ENCODE data around the gene CELA1. TPM values are rescaled to one million over a fixed set of nuclear protein-coding genes. Genes with fewer than 3 reads are reported as not detected.
"Not testable (repeated sequence)": the region's sequence is repeated elsewhere in the genome, so short reads cannot be mapped to it uniquely, and the experiment has no call there.

Gene CELA1
- total RNA-seq, 1 donor from 2014 or later, result not detected

DNA sequence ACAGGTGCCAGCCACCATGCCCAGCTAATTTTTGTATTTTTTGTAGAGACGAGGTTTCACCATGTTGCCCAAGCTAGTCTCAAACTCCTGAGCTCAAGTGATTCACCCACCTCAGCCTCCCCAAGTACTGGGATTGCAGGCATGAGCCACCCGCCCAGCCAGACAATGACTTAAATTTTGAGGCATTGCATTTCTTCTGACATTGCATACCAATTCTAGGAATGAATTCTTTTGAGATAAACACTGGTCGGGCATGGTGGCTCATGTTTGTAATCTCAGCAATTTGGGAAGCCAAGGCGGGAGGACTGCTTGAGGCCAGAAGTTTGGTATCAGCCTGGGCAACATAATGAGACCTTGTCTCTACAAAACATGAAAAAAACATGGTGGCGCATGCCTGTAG, 2.5 kb upstream of the CELA1 start:
- no peak for DNase-seq (ENCODE audit: low read depth)

DNA sequence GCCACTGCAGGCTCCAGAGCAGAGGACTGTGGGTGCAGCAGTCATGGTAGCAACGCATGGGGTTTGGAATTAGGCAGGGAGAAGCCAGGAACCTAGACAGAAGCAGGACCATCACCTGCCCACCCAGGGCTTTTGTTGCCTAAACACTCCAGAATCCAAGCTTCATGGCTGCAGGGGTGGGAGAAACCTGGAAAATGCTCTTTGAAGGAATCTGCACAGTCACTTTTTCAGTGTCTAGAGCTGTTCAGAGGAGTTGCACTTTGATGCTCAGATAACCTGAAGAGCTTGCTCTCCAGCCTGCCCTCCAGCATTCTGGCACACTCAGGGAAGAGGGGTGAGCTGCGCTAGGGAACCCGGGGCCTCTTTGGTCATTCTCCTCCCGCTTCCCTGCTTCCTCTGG, 1.6 kb upstream of the CELA1 start:
- no peak for DNase-seq (ENCODE audit: low read depth)

DNA sequence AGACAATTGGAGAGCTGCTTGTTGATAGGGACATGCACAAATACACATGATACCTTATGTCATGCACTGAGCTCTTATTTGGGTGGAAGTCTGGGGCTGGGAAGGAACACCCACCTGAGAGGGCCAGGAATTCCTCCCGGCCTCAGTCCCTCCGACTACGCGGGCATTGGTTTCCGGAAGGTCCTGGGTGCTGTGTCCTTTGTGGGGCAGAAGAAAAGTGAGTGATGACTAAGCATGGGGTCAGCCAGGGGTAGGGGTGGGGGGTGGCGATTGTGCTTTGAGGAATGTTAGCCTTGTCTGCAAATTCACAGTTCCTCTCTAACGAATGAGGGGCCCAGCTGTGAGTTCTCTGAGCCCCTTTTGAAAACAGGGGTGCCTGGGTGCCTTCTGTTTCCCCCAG, 798 bp downstream of the CELA1 start:
- no peak for DNase-seq (ENCODE audit: low read depth)

DNA sequence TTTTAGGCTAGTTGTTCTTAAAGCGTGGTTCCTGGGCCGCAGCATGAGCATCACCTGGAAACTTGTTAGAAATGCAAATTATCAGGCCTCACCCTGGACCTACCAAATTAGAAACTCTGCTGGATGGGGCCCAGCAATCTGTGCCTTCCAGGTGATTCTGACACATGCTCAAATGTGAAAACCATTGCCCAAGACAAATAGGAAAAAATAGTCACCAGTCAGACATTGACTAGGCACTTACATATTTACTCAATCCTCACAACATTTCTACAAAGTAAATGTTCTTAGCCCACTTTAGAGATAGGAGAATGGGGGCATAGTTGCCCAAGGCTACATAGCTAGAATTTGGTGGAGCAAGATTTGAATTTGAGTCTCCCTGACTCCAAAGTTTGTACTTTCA, 3.3 kb downstream of the CELA1 start:
- no peak for DNase-seq (ENCODE audit: low read depth)

DNA sequence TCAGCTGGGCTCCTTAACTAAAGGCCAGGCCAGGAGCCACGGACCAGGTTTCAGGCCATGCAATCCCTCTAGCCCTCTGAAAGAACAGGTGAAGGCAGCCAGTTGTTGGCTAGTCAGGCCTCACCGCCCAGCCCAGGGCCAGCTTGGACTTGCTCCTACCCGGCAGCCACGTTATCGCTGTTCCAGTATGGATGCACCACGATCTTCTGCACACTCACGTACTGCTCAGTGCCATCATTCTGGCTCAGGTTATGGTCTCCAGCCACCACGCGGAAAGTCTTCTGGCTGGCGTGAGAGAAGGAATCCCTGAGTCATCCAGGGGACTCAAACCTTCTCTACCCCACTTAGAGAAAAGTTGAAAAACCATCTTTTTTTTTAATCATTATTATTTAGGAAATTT, 4.1 kb downstream of the CELA1 start:
- DNase-seq (ENCODE audit: low read depth), result no peak

DNA sequence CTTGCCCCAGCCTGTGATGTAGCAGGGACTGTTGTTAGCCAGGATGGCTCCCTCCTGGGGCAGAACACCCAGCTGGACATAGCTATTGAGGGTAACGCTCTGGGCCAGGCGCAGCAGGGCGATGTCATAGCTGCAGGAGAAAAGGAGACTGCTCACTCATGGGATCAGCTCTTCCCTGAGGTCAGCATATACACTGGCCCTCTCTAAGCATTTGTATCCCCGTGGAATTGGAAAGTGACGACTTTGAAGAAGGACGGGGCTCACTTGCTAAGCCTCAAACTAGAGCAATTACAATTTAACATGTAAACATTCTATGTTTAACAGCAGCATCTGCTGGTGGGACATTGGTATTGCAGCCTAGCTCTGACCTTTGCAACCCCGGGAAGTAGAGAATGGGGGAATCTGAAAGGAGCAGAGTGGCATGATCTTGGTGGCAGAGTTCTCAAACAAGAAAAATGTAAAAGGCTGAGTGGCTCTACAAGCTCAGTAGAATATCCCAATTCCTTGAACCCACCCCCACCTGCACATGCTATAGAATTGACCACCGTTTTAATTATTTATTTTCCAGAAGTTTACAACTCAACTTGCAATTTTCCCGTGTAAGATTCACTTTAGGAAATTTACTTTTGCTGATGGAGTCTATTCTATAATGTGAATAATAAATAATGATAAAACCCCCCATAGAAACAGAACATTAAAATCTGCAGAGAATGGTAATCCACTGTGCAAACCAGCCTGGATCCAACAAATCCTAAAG, 5.0 kb downstream of the CELA1 start:
- peak; percentile 78 for DNase-seq (ENCODE audit: low read depth)

DNA sequence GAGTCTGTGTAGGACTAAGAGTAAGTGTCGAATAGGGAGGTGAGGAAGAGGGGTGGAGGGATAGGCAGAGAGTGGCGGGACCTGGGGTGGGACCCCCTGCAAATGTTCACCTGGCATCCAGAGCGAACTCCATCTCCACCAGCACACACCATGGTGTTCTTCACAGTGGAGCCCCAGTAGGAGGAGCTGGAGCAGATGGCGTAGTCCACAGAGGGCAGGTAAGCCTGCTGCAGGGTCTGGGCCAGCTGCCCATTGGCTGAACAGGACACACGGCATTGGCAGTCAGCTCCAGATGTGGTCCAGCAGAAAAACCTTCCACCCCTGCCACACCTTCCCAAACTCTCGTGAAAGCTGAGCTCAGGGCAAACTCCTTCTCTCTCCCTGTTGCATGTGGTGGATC, 6.7 kb downstream of the CELA1 start:
- DNase-seq (ENCODE audit: low read depth), result no peak

DNA sequence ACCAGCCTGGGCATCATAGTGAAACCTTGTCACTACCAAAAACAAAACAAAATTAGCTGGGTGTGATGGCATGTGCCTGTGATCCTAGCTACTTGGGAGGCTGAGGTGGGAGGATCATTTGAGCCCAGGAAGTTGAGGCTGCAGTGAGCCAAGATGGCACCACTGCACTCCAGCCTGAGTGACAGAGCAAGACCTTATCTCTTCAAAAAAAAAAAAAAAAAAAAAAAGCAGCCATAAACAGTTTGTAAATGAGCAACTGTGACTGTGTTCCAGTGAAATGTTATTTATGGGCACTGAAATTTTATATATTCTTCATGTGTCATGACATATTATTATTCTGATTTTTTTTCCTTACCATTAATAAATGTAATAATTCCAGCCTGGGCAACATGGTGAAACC, 9.1 kb downstream of the CELA1 start:
- DNase-seq (ENCODE audit: low read depth), result not testable (repeated sequence)

DNA sequence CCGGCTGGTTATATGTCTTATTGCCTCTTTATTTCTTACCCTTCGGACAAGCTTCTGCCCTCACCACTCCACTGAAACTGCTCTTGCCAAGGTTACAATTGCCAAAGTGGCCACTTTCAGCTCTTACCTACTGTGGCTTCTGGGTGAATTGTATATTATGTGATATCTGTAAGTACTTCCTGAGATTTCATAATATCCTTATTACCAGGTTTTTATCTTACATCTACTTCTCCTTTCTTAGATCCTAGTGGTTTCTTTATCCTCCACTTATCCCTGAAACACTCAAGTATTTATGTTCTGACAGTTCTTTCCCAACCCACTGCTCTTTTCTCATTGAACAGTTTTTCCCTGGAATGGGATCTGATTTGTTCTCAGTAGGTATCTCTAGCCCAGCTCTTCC, 10.5 kb downstream of the CELA1 start:
- no peak for DNase-seq (ENCODE audit: low read depth)

DNA sequence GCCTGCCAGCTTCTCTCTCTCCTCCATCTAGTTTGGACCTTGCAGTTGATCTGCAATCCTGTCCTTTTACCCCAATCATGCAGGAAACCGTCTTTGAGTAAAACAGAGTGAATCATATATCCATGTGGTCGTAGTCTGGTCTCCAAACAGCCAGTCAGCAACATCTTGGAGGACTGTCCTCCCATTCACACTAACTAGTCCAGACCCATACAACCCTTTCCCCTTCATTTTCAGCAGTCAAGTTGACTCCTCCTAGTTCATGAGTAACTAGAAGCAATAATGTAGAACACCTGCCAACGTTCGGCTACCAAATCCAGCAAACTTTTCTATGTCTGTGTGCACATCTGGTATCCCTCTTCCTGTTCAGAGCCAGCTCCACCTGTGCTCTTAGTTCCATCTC, 11.7 kb downstream of the CELA1 start:
- no peak for DNase-seq (ENCODE audit: low read depth)

DNA sequence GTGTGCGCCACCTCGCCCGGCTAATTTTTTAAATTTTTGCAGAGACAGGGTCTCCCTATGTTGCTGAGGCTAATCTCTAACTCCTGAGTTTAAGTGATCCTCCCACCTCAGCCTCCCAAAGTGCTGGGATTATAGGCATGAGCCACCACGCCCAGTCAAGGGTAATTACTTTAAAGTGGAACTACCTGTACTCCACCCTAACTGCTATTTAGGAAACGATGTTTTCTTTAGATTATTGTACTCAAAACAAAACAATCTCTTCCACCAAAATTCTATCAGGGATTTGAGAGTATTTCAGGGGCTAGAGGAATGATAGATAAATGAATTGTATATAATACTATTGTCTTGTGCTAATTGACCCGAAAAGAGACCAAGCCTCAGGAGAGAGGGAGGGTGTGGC, 12.9 kb downstream of the CELA1 start:
- no peak for DNase-seq (ENCODE audit: low read depth)

DNA sequence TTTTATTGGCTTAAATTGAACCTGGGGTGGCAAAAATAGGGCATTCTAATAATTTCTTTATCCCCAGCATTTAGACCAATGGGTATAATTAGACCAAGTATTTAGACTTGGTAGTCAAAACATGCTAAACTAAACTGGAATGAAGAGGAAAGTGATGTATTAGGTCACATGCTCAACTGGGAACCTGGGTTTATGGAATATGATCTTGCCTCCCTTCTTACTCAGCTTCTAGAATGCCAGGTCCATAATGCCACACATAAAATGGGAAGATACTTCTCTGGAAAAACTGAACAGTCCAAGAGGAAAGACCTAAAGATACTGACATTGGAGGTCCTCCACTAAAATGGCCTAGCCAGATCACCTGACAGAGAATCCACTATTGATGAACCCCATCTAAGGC, 16.3 kb downstream of the CELA1 start:
- DNase-seq (ENCODE audit: low read depth), result no peak

DNA sequence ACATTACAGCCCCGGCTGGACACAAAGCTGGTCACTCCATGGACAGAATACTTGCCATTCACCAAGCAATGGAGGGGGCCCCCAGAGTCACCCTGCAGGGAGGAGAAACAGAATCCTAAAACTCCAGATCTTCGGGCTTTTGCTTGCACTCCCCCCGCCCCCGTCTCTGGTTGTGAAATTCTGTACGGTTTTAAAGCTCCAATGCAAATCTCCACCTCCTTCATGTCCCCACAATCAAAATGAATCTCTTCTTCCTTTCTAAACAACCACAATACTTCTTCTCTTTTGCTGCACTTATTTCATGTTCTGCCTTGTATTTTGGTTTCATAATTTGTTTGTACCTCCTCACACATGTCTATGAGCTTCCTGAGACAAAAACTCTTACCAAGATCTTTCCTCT, 16.7 kb downstream of the CELA1 start:
- DNase-seq (ENCODE audit: low read depth), result no peak

DNA sequence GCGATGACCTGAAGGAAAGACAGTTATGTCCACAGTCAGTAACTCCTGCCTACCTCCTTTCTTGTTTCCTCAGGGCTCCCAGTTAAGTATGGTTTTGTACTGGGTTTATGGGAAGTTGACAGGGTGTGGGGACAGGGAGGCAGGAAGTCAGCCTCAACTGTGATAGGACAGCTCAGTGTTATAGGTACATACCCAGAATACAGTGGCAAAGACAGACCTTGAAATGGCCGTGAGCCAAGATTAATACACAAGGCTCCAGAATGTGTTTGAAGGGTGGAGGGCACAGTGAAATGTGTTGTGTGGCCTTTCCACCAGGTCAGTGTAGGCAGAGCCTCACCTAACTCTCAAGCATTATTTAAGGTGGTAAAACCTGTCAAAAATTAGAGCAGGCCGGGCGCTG, 17.9 kb downstream of the CELA1 start:
- no peak for DNase-seq (ENCODE audit: low read depth)

DNA sequence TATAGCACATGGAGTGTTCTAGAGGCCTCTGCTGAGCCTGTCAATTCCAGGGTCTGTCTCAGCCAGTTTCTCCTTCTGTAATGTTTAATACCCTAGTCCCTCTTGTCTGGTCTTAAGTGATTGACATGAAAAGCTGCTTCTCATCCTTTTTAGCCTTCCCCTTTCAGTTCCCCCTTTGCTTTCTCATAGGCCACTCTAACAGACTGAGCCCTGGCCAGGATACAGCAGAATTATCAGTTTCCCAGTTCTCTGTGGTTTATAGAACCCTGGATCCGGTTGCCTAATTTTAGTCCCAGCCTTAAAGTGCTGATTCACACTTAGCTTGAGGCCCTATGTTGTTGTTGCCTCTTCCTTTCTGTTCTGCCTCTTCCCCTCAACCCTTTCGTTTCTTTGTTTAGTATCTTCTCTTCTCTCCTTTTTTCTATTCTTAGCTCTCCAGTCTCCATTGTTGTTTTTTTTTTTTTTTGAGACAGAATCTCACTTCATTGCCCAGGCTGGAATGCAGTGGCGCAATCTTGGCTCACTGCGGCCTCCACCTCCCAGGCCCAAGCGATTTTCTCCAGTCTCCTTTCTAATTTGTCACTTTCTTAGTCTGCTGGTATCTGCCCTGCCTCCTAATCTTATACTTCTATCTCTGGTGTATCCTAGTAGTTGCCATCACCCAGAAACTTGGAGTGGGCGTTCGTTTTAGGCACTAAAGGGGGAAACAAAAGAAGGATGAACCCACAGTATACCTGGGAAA, 19.6 kb downstream of the CELA1 start:
- peak; percentile 86 for DNase-seq (ENCODE audit: low read depth)

DNA sequence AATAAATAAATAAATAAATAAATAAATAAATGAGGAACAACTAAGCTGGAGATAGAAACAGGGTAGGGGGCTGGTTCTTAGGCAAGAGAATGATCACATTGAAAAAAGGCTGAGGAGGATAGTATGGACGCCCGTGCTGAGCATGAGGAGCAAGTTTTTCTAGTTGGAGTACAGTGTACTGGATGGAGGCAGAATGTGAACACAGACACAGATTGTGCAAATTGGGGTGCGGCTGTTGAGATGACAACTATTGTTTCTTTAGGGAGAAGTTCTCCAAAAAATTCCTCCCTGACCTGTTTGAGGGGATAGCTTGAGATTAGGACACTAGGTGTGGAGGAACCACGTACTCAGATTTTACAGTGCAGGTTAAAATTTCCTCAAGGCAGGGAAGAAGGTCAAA, 21.5 kb downstream of the CELA1 start:
- DNase-seq (ENCODE audit: low read depth), result no peak

DNA sequence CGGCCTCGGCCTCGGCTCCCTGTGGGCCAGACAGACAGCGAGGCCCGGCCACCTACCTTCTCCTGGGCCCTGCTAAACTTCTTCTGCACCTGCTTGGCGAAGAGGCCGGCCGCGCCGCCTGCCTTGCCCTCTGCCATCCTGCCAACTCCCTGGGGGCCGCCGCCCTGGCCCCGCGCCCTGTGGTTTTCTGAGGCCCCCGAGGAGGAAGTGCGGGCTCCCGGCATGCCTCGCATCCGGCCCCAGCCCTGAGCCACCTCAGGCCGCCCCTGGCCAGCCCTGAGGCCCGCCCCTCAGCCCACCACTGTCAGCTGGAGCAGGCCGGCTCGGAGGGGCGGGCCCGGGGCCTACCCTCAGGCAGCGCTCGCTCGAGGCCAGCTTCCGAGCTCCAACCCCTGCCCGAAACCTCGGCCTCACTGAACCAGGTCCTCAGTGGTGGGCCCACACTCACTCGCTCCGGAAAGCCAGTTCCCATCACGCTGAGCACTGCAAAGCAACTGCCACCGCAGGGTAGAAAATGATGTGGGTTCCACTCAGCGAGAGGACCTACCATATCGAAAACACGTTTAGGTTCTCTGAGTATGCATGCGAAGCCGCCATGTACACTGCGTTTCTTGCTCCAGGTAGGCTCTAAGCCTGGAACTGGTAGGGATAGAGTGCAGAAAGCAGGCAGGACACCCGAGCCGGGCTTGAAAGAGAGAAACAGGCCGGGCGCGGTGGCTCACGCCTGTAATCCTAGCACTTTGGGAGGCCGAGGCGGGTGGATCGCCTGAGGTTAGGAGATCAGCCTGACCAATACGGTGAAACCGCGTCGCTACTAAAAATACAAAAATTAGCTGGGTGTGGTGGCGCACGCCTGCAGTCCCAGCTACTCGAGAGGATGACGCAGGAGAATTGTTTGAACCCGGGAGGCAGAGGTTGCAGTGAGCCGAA, 22.2 kb downstream of the CELA1 start, which contains the start of gene BIN2:
BIN2 (minus strand) TSS at position 209 of the 930 bp plus-strand sequence; CDS start at position 137, 72 bp downstream.
- no peak for DNase-seq (ENCODE audit: low read depth)

DNA sequence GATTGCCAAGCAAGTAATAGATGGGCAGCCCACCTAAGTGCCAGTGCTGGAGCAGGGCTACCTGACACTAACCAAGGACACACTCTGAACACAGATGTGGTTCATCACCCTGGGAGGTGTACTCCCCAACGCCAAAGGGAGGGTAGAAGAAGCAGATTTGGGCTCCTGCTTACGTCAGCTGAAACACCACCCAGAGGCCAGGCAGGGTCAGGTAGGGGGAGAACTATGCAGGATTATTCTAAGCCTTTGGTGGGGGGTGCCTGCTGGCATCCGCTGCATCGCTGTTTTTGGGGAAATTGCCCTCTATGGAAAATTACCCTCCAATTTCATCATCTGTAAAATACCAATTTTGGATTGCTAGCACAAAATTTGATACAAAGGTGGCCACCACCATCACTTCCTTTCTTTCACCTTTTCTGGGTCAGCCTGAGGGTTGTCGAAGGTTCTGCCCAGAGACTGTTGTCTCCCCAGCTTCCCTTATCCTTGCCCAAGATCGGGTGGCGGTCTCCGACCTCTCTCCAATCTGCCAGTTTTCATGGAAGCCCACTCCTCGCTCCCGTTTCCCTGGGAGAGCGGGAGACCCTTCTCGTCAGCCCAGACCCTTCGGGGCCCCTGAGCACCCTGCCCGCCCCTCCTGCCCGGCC, 23.0 kb downstream of the CELA1 start:
- no peak for DNase-seq (ENCODE audit: low read depth)

DNA sequence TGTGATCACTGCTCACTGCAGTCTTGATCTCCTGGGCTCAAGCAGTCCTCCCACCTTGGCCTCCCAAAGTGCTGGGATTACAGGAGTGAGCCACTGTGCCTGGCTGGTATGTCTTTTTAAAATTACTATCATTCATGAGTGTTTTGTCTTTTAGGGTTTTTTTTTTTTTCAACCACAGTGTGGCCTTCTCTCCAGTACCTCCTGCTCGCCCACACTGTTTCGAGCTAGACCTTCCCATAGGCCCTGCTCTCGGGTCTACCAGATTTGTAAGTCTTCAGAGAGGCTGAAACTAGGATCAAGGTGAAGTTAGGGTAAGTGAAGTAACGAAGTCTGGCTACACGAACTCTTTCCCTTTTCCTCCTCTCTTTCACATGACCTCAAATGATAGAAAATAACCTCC, 24.0 kb downstream of the CELA1 start:
- no peak for DNase-seq (ENCODE audit: low read depth)

DNA sequence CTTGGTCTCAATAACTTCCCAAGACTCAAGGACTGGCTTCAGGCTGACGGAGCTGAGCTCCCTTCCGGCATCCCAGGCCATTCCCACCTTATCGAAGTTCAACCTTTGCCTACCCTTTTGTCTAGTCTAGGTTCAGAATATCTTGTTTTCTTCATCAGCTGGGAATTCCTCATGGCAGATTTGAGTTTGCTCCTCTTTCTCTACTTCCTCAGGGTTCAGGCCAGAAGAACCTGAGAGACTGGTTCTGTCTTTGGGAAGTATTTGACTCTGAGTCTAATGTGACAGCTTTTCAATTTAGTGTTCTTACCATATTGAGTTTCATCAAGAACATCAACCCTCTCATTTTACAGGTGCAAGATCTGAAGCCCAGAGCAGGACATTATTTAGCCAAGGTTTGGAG, 24.6 kb downstream of the CELA1 start:
- DNase-seq (ENCODE audit: low read depth), result no peak

DNA sequence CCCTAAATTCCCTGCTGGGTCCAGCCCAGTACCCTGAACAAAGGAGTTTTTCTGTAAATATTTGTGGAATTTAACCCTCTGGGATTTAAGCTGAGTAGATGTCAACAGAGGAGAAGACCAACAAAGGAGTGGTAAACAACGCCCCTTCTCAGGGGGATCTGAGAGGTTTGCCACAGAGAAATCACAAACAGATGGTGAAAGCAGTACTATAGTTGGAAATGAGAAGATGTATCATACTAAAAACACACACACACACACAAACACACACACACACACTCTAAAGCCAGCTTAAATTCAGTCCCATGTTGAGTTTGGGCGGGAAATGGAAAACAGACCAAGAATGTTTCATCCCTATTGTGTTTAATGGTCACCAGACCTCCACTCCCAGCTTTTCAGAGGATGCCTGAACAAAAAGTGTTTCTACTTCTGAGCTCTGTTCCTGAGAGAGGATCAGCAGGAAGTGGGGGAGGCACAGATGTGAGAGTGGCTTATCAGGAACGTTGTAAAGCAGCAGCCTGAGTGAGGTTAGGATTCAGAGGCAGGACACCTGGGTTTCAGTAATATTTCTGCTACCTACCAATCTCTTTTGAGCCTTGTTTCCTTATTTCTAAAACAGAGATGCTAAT, 25.7 kb downstream of the CELA1 start:
- peak; percentile 30 for DNase-seq (ENCODE audit: low read depth)
